Mesothelial cell of epicardium (in vitro differentiated cells): ENCODE results near the gene SPP1. TPM values are rescaled to one million over a fixed set of nuclear protein-coding genes. Genes with fewer than 3 reads are reported as not detected.

Experiments
- DNase-seq, 2 experiments: peaks; one replicate each; pipeline ENCODE4 v3.0.0; 2021; ENCODE audit warnings: low spot score in 2 of 2; ENCODE audit not compliant: unreplicated experiment in 2 of 2
- H3K27ac Mint-ChIP-seq: 2 replicates; pipeline ENCODE4 v1.8.0; 2021; ENCODE audit warnings: mixed read lengths
- H3K27me3 Mint-ChIP-seq: 2 replicates; pipeline ENCODE4 v1.8.0; 2021; ENCODE audit warnings: low read depth, mixed read lengths
- H3K36me3 Mint-ChIP-seq: 2 replicates; pipeline ENCODE4 v1.8.0; 2021; ENCODE audit warnings: mixed read lengths
- H3K4me1 Mint-ChIP-seq: 2 replicates; pipeline ENCODE4 v1.8.0; 2021; ENCODE audit warnings: mixed read lengths
- H3K4me3 Mint-ChIP-seq: 2 replicates; pipeline ENCODE4 v1.8.0; 2021; ENCODE audit warnings: mild to moderate bottlenecking, moderate library complexity, mixed read lengths
- H3K9me3 Mint-ChIP-seq: 2 replicates; pipeline ENCODE4 v1.8.0; 2021; ENCODE audit warnings: mixed read lengths
- CTCF ChIP-seq: fragments of 200-600 bp; sonication (generic); IDR thresholded peaks from one replicate; pipeline ENCODE4 v1.5.0; 2021; ENCODE audit warnings: antibody characterized with exemption; ENCODE audit not compliant: unreplicated experiment
- total RNA-seq: library from RNA; stranded (reverse); gene quantifications from 3 replicates; pipeline ENCODE4 v1.2.1, GENCODE V29; 2021

The SPP1 gene
- total RNA-seq, 1 donor from 2014 or later, result 30.3 TPM

DNA sequence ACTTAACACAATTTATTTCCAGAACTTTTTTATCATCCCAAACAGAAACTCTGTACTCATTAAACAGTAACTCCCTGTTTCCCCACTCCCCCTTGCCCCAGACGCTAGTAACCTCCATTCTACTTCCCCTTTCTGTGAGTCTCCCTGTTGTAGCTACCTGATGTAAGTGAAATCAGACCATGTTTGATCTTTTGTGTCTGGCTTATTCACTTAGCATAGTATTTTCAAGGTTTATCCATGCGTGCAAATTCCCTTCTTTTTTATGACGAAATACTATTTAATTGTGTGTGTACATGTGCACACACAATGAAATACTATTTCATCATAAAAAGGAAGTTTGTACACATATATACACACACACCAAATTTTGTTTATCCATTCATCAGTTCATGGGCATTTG lies 37.1 kb downstream of the SPP1 start:
- Mint-ChIP-seq H3K4me3 (no peak overlapping the region), H3K27ac (no peak overlapping the region), H3K4me1 (peaks cover 56% of the 10 kb centered on the region), H3K9me3 (no peaks in the 10 kb centered on the region), H3K36me3 (peaks cover 4% of the 10 kb centered on the region), H3K27me3 (no peaks in the 10 kb centered on the region)
- DNase-seq, result no peak
- no peak for TF ChIP-seq CTCF

GRCh38 chr4:88014386-88014905 lies 38.9 kb downstream of the SPP1 start:
- DNase-seq, result no peak
- Mint-ChIP-seq H3K9me3 (no peaks in the 10 kb centered on the region), H3K36me3 (peaks cover 4% of the 10 kb centered on the region), H3K4me1 (peaks cover 63% of the 10 kb centered on the region), H3K27ac (no peak overlapping the region), H3K4me3 (no peak overlapping the region), H3K27me3 (no peaks in the 10 kb centered on the region)
- no peak for TF ChIP-seq CTCF

GRCh38 chr4:88015659-88016295 lies 40.3 kb downstream of the SPP1 start:
- no peak for TF ChIP-seq CTCF
- DNase-seq, result no peak
- no peak overlapping the region for H3K4me3 Mint-ChIP-seq
- no peaks in the 10 kb centered on the region for H3K27me3 Mint-ChIP-seq
- H3K4me1 Mint-ChIP-seq, result peaks cover 67% of the 10 kb centered on the region
- peak overlapping the region; percentile 58 for H3K27ac Mint-ChIP-seq
- H3K9me3 Mint-ChIP-seq, result no peaks in the 10 kb centered on the region
- H3K36me3 Mint-ChIP-seq, result peaks cover 4% of the 10 kb centered on the region

DNA sequence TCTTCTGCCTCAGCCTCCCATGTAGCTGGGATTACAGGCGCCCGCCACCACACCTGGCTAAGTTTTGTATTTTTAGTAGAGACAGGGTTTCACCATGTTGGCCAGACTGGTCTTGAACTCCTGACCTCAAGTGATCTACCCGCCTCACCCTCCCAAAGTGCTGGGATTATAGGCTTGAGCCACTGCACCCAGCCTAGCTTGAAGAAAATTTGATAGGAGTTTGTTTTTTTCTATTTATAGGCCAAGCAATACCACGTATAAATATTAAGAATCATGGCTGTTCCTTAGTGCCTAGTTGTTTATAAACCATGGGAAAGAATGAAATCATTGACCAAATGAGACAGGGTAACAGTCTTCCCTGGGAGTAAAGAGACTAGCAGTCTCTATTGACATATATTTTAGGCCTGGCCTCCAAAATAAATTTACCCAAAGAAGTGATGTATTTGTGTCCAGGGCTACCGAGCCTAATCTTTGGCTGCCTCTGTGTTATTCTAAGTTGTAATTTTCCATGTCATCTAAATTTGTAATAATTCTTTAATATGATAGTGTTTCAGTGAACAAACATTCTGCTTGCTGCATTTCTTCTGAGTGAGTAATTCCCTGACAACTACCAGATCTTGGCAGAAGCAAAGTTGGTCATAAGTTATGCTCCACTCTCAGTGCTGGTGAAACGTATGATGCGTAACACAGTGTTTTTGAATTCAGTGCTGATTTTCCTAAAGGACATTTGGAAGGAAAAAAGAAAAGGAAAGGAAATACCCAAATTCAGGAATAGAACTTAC lies 42.2 kb downstream of the SPP1 start:
- Mint-ChIP-seq H3K4me1 (peaks cover 60% of the 10 kb centered on the region), H3K36me3 (peaks cover 14% of the 10 kb centered on the region), H3K27ac (peak overlapping the region; percentile 85), H3K27me3 (no peaks in the 10 kb centered on the region), H3K9me3 (no peaks in the 10 kb centered on the region), H3K4me3 (no peak overlapping the region)
- no peak for DNase-seq
- no peak for TF ChIP-seq CTCF

GRCh38 chr4:88018466-88018865 lies 43.0 kb downstream of the SPP1 start:
- H3K27ac Mint-ChIP-seq, result peak overlapping the region; percentile 85
- no peaks in the 10 kb centered on the region for H3K9me3 Mint-ChIP-seq
- DNase-seq, result no peak
- H3K36me3 Mint-ChIP-seq, result peaks cover 17% of the 10 kb centered on the region
- H3K27me3 Mint-ChIP-seq, result no peaks in the 10 kb centered on the region
- no peak for TF ChIP-seq CTCF
- H3K4me3 Mint-ChIP-seq, result no peak overlapping the region
- peaks cover 52% of the 10 kb centered on the region for H3K4me1 Mint-ChIP-seq
